ENCODE measurements around the gene CACNA1F.

Gene CACNA1F

DNA sequence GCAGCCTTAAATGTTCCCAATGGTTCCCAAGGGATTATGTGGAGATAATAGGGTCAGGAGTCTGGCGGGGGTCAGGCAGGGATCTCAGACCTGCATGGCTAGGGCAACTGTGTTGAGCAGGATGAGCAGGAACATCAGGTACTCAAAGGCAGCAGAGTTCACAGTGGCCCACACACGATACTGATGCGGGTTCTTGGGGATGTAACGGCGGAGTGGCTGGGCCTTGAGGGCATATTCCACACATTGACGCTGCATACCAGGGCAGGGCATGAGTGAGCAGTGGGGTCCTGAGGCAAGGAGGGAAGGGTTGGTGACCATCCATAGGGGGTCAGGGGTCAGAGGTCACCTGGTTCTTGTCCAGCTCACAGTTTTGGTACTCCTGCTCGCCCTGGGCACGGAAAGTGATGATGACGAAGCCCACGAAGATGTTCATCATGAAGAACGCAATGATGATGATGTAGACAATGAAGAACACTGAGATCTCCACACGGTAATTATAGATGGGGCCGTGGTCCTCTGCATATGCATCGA, 18.1 kb downstream of the CACNA1F start:
- ATAC-seq: no peak
- TF ChIP-seq TOX (CRISPR knock-in tag; IDR thresholded peaks at IDR 0.05; ENCODE audit: borderline replicate concordance) (no peak), OSR1 (CRISPR knock-in tag; IDR thresholded peaks at IDR 0.05) (no peak), ARNTL (CRISPR knock-in tag; IDR thresholded peaks at IDR 0.05; ENCODE audit: borderline replicate concordance, low read depth) (no peak), POU6F1 (CRISPR knock-in tag; IDR thresholded peaks at IDR 0.05; ENCODE audit: borderline replicate concordance, low read depth) (no peak), ZNF8 (CRISPR knock-in tag; IDR thresholded peaks at IDR 0.05) (no peak), TCF4 (CRISPR knock-in tag; IDR thresholded peaks at IDR 0.05; ENCODE audit: borderline replicate concordance) (no peak), PPARA (CRISPR knock-in tag; IDR thresholded peaks at IDR 0.05; ENCODE audit: borderline replicate concordance) (no peak), ZC3H10 (CRISPR knock-in tag; IDR thresholded peaks at IDR 0.05) (no peak), PATZ1 (CRISPR knock-in tag; IDR thresholded peaks at IDR 0.05; ENCODE audit: borderline replicate concordance) (no peak), RARB (CRISPR knock-in tag; IDR thresholded peaks at IDR 0.05) (no peak), GLIS3 (CRISPR knock-in tag; IDR thresholded peaks at IDR 0.05) (no peak), ESRRG (CRISPR knock-in tag; IDR thresholded peaks at IDR 0.05) (no peak), ISL1 (CRISPR knock-in tag; IDR thresholded peaks at IDR 0.05) (no peak), CSDC2 (CRISPR knock-in tag; IDR thresholded peaks at IDR 0.05) (no peak), SNAI2 (CRISPR knock-in tag; IDR thresholded peaks at IDR 0.05) (no peak), BACH2 (CRISPR knock-in tag; IDR thresholded peaks at IDR 0.05; ENCODE audit: borderline replicate concordance) (no peak)
- TF ChIP-seq, protein P1, sequence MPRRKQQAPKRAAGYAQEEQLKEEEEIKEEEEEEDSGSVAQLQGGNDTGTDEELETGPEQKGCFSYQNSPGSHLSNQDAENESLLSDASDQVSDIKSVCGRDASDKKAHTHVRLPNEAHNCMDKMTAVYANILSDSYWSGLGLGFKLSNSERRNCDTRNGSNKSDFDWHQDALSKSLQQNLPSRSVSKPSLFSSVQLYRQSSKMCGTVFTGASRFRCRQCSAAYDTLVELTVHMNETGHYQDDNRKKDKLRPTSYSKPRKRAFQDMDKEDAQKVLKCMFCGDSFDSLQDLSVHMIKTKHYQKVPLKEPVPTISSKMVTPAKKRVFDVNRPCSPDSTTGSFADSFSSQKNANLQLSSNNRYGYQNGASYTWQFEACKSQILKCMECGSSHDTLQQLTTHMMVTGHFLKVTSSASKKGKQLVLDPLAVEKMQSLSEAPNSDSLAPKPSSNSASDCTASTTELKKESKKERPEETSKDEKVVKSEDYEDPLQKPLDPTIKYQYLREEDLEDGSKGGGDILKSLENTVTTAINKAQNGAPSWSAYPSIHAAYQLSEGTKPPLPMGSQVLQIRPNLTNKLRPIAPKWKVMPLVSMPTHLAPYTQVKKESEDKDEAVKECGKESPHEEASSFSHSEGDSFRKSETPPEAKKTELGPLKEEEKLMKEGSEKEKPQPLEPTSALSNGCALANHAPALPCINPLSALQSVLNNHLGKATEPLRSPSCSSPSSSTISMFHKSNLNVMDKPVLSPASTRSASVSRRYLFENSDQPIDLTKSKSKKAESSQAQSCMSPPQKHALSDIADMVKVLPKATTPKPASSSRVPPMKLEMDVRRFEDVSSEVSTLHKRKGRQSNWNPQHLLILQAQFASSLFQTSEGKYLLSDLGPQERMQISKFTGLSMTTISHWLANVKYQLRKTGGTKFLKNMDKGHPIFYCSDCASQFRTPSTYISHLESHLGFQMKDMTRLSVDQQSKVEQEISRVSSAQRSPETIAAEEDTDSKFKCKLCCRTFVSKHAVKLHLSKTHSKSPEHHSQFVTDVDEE (CRISPR knock-in tag; IDR thresholded peaks at IDR 0.05): no peak
- TF ChIP-seq, protein P2, sequence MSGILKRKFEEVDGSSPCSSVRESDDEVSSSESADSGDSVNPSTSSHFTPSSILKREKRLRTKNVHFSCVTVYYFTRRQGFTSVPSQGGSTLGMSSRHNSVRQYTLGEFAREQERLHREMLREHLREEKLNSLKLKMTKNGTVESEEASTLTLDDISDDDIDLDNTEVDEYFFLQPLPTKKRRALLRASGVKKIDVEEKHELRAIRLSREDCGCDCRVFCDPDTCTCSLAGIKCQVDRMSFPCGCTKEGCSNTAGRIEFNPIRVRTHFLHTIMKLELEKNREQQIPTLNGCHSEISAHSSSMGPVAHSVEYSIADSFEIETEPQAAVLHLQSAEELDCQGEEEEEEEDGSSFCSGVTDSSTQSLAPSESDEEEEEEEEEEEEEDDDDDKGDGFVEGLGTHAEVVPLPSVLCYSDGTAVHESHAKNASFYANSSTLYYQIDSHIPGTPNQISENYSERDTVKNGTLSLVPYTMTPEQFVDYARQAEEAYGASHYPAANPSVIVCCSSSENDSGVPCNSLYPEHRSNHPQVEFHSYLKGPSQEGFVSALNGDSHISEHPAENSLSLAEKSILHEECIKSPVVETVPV (CRISPR knock-in tag; IDR thresholded peaks at IDR 0.05): no peak

DNA sequence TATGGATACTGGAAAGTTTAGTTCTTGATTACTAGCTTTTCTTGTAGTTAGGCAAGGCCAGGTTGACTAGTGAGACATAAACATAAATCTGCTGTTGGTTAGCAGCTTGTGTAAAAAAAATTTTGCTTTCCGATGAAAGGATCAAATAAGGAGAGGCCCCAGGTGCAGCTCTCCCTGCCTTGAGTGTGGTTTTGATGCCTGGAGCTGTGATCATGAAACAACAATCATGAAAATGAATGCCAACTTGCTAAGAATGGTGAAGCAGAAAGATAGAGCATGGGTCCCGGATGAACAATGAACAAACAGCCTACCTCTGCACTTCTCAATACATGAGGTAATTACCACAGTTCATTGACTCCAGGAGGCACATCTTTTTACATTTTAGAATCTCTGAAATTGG, 18.7 kb downstream of the CACNA1F start:
- no peak for TF ChIP-seq ZNF70 (CRISPR knock-in tag; IDR thresholded peaks at IDR 0.05)
- no peak for TF ChIP-seq OSR1 (CRISPR knock-in tag; IDR thresholded peaks at IDR 0.05)
- TF ChIP-seq ZFP30 (CRISPR knock-in tag; IDR thresholded peaks at IDR 0.05): no peak
- TF ChIP-seq PPARA (CRISPR knock-in tag; IDR thresholded peaks at IDR 0.05; ENCODE audit: borderline replicate concordance): no peak
- no peak for TF ChIP-seq GLIS3 (CRISPR knock-in tag; IDR thresholded peaks at IDR 0.05)
- TF ChIP-seq SNAI2 (CRISPR knock-in tag; IDR thresholded peaks at IDR 0.05): no peak
- TF ChIP-seq ARNTL (CRISPR knock-in tag; IDR thresholded peaks at IDR 0.05; ENCODE audit: borderline replicate concordance, low read depth): no peak
- TF ChIP-seq RARB (CRISPR knock-in tag; IDR thresholded peaks at IDR 0.05): no peak
- TF ChIP-seq, protein P2 (CRISPR knock-in tag; IDR thresholded peaks at IDR 0.05): no peak
- no peak for TF ChIP-seq ISL1 (CRISPR knock-in tag; IDR thresholded peaks at IDR 0.05)
- no peak for TF ChIP-seq ZNF565 (CRISPR knock-in tag; conservative IDR thresholded peaks at IDR 0.05; ENCODE audit: low read depth)
- TF ChIP-seq TOX (CRISPR knock-in tag; IDR thresholded peaks at IDR 0.05; ENCODE audit: borderline replicate concordance): no peak
- TF ChIP-seq BACH2 (CRISPR knock-in tag; IDR thresholded peaks at IDR 0.05; ENCODE audit: borderline replicate concordance): no peak
- no peak for ATAC-seq

Measured in SK-N-SH treated with all-trans-retinoic acid at 6 μM for 48 hours (cell line).